ENCODE results near the gene NR4A2. TPM values are rescaled to one million over a fixed set of nuclear protein-coding genes. Genes with fewer than 3 reads are reported as not detected.

The NR4A2 gene
- total and polyA plus RNA-seq, 2 donors (not counting 3 experiments of a cell fraction or from before 2014, with no cell fraction given) = 1.0 to 1.9 TPM

- Histone ChIP-seq H3K9ac (replicated peaks; ENCODE audit: extremely low read depth, insufficient read depth, low read length) (no peak overlapping the region), H3K27me3 (ENCODE audit: control insufficient read depth in 2 of 2, insufficient read depth in 2 of 2, low read length in 2 of 2) (no peaks in the 10 kb centered on the region), H3K36me3 (ENCODE audit: control insufficient read depth in 2 of 2, extremely low read depth in 1 of 2, insufficient read depth in 2 of 2, low read length in 2 of 2) (no peaks in the 10 kb centered on the region), H3K9me3 (replicated peaks; ENCODE audit: control insufficient read depth, insufficient read depth, low read length) (no peaks in the 10 kb centered on the region), H3K4me2 (ENCODE audit: insufficient read depth, low read length) (no peak overlapping the region), H3K27ac (ENCODE audit: insufficient read depth, low read depth, low read length) (no peak overlapping the region), H4K20me1 (replicated peaks; ENCODE audit: control insufficient read depth, extremely low read depth, insufficient read depth, low read length) (no peaks in the 10 kb centered on the region), H3K9me1 (replicated peaks; ENCODE audit: control insufficient read depth, extremely low read depth, insufficient read depth, low read length) (no peaks in the 10 kb centered on the region), H2AFZ (ENCODE audit: low read depth, low read length) (no peak overlapping the region), H3K79me2 (ENCODE audit: control insufficient read depth, insufficient read depth, low read length) (no peaks in the 10 kb centered on the region), H3K4me1 (ENCODE audit: control insufficient read depth, extremely low read depth, insufficient read depth, low read length) (peaks cover 19% of the 10 kb centered on the region), H3K4me3 (replicated peaks in 1 of 3; ENCODE audit: insufficient read depth in 1 of 3, low read depth in 1 of 3, low read length in 3 of 3) (no peak overlapping the region)
- POLR2A ChIA-PET = no interaction called here
- TF ChIP-seq POLR2A (IDR thresholded peaks at IDR 0.05; ENCODE audit: low read depth, low read length) = no peak
- TF ChIP-seq MAX (IDR thresholded peaks at IDR 0.05; ENCODE audit: insufficient read depth, insufficient read length) = no peak
- no peak for TF ChIP-seq CTCF (IDR thresholded peaks at IDR 0.05; ENCODE audit: extremely low read depth in 1 of 2, insufficient read depth in 1 of 2, low read depth in 1 of 2, low read length in 2 of 2)
- TF ChIP-seq JUN (IDR thresholded peaks at IDR 0.05; ENCODE audit: borderline replicate concordance, insufficient read depth, insufficient read length, low read depth) = no peak
- no peak for TF ChIP-seq POLR2AphosphoS5 (IDR thresholded peaks at IDR 0.05; ENCODE audit: insufficient read depth, low read depth, low read length)
- no peak for TF ChIP-seq MYC (IDR thresholded peaks at IDR 0.05; ENCODE audit: low read depth, low read length)
- no peak for TF ChIP-seq GATA2 (IDR thresholded peaks at IDR 0.05; ENCODE audit: insufficient read depth, insufficient read length, low read depth, low read length)
- TF ChIP-seq EZH2 (IDR thresholded peaks at IDR 0.05; ENCODE audit: borderline replicate concordance, low read depth, low read length, severe bottlenecking) = no peak
- TF ChIP-seq FOS (IDR thresholded peaks at IDR 0.05; ENCODE audit: borderline replicate concordance, insufficient read depth, low read length) = no peak
- dilution Hi-C loops (cut with MboI; ENCODE audit: extremely low pct_ligation_motif_present, low sequenced_read_pairs) (no loop called here), intact Hi-C loops (cut with micrococcal nuclease) (loop anchor here (10.0 kb wide), 1 partner anchor 126 kb away; no protein-coding TSS in a partner anchor)
- DNase-seq (ENCODE audit: low read depth, low spot score) (no peak), FAIRE-seq (no peak)
- CTCF ChIA-PET = interaction anchor here (0.7 kb wide), 1 partner anchor 276 kb away, joined by 3 read pairs; no protein-coding TSS in a partner anchor
- BruUV-seq (replicated peaks) = no TSS peak
Observed at GRCh38 chr2:156338578-156338977, 6.1 kb upstream of the NR4A2 start.

Data from endothelial cell of umbilical vein (primary cell).